Measurements from ENCODE around the gene GOSR2. TPM values are rescaled to one million over a fixed set of nuclear protein-coding genes. Genes with fewer than 3 reads are reported as not detected.
A peak's percentile ranks its signal among the peaks of the same experiment; 100 is the strongest.

Gene GOSR2
- total RNA-seq, 4 donors from 2014 or later, result 20.3 to 37.8 (median 24.7) TPM

- intact Hi-C loops (cut with DNase I), result no loop called here
- WGBS, 2 donors, result 8 to 33% methylated on average over 3 to 4 of the region's 12 CpGs
These were observed 46.5 kb upstream of the GOSR2 start for GRCh38 chr17:46876353-46876887.

GRCh38 chr17:46876926-46877325, 46.0 kb upstream of the GOSR2 start:
- intact Hi-C loops (cut with DNase I), result no loop called here
- peaks cover 0 to 19% (median 0%) of the 10 kb centered on the region in 3 donors for H3K4me1 ChIP-seq
- no peaks in the 10 kb centered on the region for H3K36me3 ChIP-seq
- no peak for TF ChIP-seq CTCF (IDR thresholded peaks at IDR 0.05)
- TF ChIP-seq POLR2A (IDR thresholded peaks at IDR 0.05), result no peak
- no peaks in the 10 kb centered on the region for H3K9me3 ChIP-seq
- no peak for DNase-seq
- no peak overlapping the region for H3K4me3 ChIP-seq
- 71% methylated on average over 4 of the region's 4 CpGs; no CpG with 5 or more reads in 1 of the 2 donors for WGBS, 2 donors
- H3K27ac ChIP-seq, result peak overlapping the region in 2 of 4 donors; percentile 22 to 67
- H3K27me3 ChIP-seq, result no peaks in the 10 kb centered on the region

More at GRCh38 chr17:46876353-46876887, 46.5 kb upstream of the GOSR2 start:
- no peaks in the 10 kb centered on the region for H3K9me3 ChIP-seq
- no peak for DNase-seq
- H3K4me3 ChIP-seq, result no peak overlapping the region
- no peak overlapping the region for H3K27ac ChIP-seq
- peak in 5 of 6 experiments; percentile 30 to 87 (median 67) for TF ChIP-seq CTCF (IDR thresholded peaks at IDR 0.05)
- no peak for TF ChIP-seq POLR2A (IDR thresholded peaks at IDR 0.05)
- H3K36me3 ChIP-seq, result no peaks in the 10 kb centered on the region
- no peaks in the 10 kb centered on the region for H3K27me3 ChIP-seq
- H3K4me1 ChIP-seq, result peaks cover 0 to 19% (median 0%) of the 10 kb centered on the region in 3 donors

GRCh38 chr17:46877466-46877865, 45.5 kb upstream of the GOSR2 start:
- Histone ChIP-seq H3K9me3 (no peaks in the 10 kb centered on the region), H3K36me3 (no peaks in the 10 kb centered on the region), H3K27ac (peak overlapping the region in 2 of 4 donors; percentile 22 to 67), H3K4me1 (peaks cover 0 to 19% (median 0%) of the 10 kb centered on the region in 3 donors), H3K27me3 (no peaks in the 10 kb centered on the region), H3K4me3 (no peak overlapping the region)
- TF ChIP-seq POLR2A (IDR thresholded peaks at IDR 0.05) (no peak), CTCF (IDR thresholded peaks at IDR 0.05) (no peak)
- no peak for DNase-seq
- intact Hi-C loops (cut with DNase I), result no loop called here
- 50 to 62% methylated on average over 1 to 4 of the region's 6 CpGs for WGBS, 2 donors

GRCh38 chr17:46878055-46878454, 44.9 kb upstream of the GOSR2 start:
- H3K4me3 ChIP-seq, result no peak overlapping the region
- no peak for DNase-seq
- TF ChIP-seq POLR2A (IDR thresholded peaks at IDR 0.05) (no peak), CTCF (IDR thresholded peaks at IDR 0.05) (no peak)
- WGBS, 2 donors, result 60% methylated on average over 1 of the region's 6 CpGs; no CpG with 5 or more reads in 1 of the 2 donors
- H3K36me3 ChIP-seq, result no peaks in the 10 kb centered on the region
- peak overlapping the region in 3 of 4 donors; percentile 14 to 74 (median 22) for H3K27ac ChIP-seq
- peaks cover 0 to 19% (median 0%) of the 10 kb centered on the region in 3 donors for H3K4me1 ChIP-seq
- H3K9me3 ChIP-seq, result no peaks in the 10 kb centered on the region
- H3K27me3 ChIP-seq, result no peaks in the 10 kb centered on the region
- intact Hi-C loops (cut with DNase I), result no loop called here

GRCh38 chr17:46879101-46879500, 43.9 kb upstream of the GOSR2 start:
- H3K27me3 ChIP-seq, result peaks cover 0 to 6% (median 0%) of the 10 kb centered on the region in 4 donors
- no peak for DNase-seq
- 63 to 84% methylated on average over 6 to 7 of the region's 7 CpGs for WGBS, 2 donors
- no peak overlapping the region for H3K27ac ChIP-seq
- no peak overlapping the region for H3K4me3 ChIP-seq
- intact Hi-C loops (cut with DNase I), result no loop called here
- H3K9me3 ChIP-seq, result no peaks in the 10 kb centered on the region
- peaks cover 0 to 19% (median 0%) of the 10 kb centered on the region in 3 donors for H3K4me1 ChIP-seq
- H3K36me3 ChIP-seq, result no peaks in the 10 kb centered on the region
- TF ChIP-seq POLR2A (IDR thresholded peaks at IDR 0.05) (no peak), CTCF (IDR thresholded peaks at IDR 0.05) (no peak)

All from esophagus squamous epithelium (tissue), 5 donors.